ENCODE data around the gene IL3. TPM values are rescaled to one million over a fixed set of nuclear protein-coding genes. Genes with fewer than 3 reads are reported as not detected.

Gene IL3
- total and polyA plus RNA-seq, 9 of the 15 experiments (the other 6 are each of a cell fraction or from before 2014, with no cell fraction given), result not detected

GRCh38 chr5:132064738-132065331, 4.4 kb downstream of the IL3 start (continued):
- TF ChIP-seq CHD7 (IDR thresholded peaks at IDR 0.05; ENCODE audit: low read depth, low read length) (no peak), ZNF263 (CRISPR knock-in tag; IDR thresholded peaks at IDR 0.05; ENCODE audit: borderline replicate concordance) (no peak), SAFB2 (IDR thresholded peaks at IDR 0.05; ENCODE audit: borderline replicate concordance, low read depth, low read length, severe bottlenecking) (no peak), SNAPC5 (CRISPR knock-in tag; IDR thresholded peaks at IDR 0.05) (no peak), ZNF384 (IDR thresholded peaks at IDR 0.05; ENCODE audit: low read depth, low read length) (no peak), NFXL1 (CRISPR knock-in tag; IDR thresholded peaks at IDR 0.05) (no peak), SPI1 (IDR thresholded peaks at IDR 0.05; ENCODE audit: borderline replicate concordance, low read depth, low read length) (no peak), CC2D1A (IDR thresholded peaks at IDR 0.05) (no peak; the same call in 1 of the 2 replicates), ZNF282 (CRISPR knock-in tag; IDR thresholded peaks at IDR 0.05) (no peak), NEUROD1 (IDR thresholded peaks at IDR 0.05; ENCODE audit: borderline replicate concordance, low read depth, low read length, partially characterized antibody) (no peak), ZNF518B (CRISPR knock-in tag; IDR thresholded peaks at IDR 0.05) (no peak), CBX2 (IDR thresholded peaks at IDR 0.05; ENCODE audit: insufficient read depth, low read length, poor library complexity, severe bottlenecking) (no peak)

All from K562 (cell line).